GM18951 (cell line): ENCODE measurements around the gene TBC1D13.
"Not testable (repeated sequence)": the region's sequence is repeated elsewhere in the genome, so short reads cannot be mapped to it uniquely, and the experiment has no call there.

Source experiments
- POLR2A ChIP-seq: IDR thresholded peaks from 4 replicates; pipeline ENCODE4 v1.6.1; 2011; ENCODE audit warnings: mild to moderate bottlenecking; ENCODE audit not compliant: insufficient read length, insufficient read depth; ENCODE audit errors: extremely low read depth
- in situ Hi-C: fragments of 300-500 bp; cut with MboI; formaldehyde crosslinking; loops from one replicate; pipeline ENCODE4 v1.12.0; 2022; ENCODE audit warnings: low sequenced_read_pairs, mixed read lengths, inconsistent platforms; ENCODE audit not compliant: unreplicated experiment

TBC1D13 gene

DNA sequence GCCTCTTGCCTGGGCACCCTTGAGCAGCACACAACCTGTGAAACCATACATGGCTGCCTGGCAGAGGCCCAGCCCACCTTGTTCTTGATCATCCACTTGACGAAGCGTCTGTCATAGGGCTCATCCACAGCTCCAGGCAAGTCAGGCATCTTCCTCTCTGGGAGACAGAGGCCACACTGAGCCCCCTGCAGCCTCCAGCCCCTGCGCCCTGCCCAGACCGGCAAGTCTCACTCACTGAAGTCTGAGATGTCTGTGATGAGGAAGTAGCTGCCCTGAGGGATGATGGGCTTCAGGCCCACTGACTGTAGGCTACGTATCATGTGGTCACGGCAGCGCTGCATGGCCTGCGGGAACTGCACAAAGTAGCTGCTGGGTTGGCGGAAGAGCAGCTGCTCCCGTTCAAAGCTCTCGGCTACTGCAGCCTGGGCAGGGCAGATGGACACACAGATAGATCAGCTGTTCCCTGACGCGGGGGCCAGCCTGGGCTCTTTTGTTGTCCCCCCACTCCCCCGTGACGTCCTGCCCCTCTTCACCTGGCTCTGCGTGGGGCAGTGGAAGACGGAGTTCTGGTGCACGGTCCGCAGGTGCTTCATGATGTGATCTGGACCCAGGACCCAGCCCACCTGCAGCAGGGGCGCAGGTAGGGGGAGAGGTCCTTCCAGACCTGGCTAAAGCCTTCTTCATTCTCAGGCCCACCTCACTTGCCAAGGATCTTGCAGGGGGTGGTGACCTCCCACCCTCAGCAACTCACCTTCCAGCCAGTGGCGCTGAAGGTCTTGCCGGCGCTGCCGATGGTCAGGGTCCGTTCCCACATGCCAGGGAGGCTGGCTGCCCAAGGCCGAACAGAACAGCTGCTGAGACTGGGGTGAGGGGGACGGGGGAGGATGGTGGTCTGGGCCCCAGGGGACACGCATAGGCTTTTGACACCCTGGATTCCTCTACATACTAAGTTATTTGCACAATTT lies 48.5 kb downstream of the TBC1D13 start:
- in situ Hi-C loops, result no loop called here
- no peak for TF ChIP-seq POLR2A

GRCh38 chr9:128836509-128837145 lies 49.6 kb downstream of the TBC1D13 start:
- in situ Hi-C loops, result no loop called here
- TF ChIP-seq POLR2A, result no peak

DNA sequence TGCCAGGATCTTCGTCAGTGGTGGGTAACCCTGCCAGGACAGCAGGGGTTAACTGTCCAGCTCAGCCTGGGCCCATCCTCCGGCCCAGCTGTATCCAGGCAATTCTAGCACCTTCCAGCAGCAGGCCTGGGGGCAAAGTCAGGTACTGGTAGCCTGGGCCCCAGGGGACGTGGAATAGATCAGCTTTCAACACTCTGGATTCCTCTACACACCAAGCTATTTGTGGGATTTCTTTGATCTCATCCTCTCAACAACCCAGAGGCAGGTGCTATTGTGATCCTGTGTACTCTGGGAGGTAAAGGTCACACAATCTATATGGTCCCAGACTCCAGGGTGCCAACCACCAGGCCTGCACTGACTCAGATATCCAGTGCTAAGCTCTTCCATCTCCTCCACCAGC lies 51.3 kb downstream of the TBC1D13 start:
- TF ChIP-seq POLR2A, result no peak
- in situ Hi-C loops, result no loop called here

- in situ Hi-C loops, result no loop called here
Measured at GRCh38 chr9:128840524-128840923, 53.5 kb downstream of the TBC1D13 start.

GRCh38 chr9:128841694-128842492 lies 54.8 kb downstream of the TBC1D13 start:
- no peak for TF ChIP-seq POLR2A
- in situ Hi-C loops, result no loop called here

More at GRCh38 chr9:128840524-128840923, 53.5 kb downstream of the TBC1D13 start:
- TF ChIP-seq POLR2A, result no peak

DNA sequence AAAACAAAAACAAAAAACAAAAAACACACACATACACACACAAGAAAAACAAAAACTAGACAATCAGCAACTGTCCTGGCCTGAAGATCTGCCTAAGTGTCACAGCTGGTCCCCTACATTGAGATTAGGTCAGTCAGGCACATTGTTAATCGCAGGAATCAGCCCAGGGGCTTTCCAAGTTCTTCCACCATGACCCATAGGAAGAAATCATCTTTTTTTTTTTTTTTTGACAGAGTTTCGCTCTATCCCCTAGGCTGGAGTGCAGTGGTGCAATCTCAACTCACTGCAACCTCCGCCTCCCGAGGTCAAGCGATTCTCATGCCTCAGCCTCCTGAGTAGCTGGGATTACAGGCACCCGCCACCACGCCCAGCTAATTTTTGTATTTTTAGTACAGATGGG lies 56.1 kb downstream of the TBC1D13 start:
- in situ Hi-C loops, result not testable (repeated sequence)

GRCh38 chr9:128845186-128845931 lies 58.3 kb downstream of the TBC1D13 start:
- TF ChIP-seq POLR2A, result no peak
- in situ Hi-C loops, result no loop called here

DNA sequence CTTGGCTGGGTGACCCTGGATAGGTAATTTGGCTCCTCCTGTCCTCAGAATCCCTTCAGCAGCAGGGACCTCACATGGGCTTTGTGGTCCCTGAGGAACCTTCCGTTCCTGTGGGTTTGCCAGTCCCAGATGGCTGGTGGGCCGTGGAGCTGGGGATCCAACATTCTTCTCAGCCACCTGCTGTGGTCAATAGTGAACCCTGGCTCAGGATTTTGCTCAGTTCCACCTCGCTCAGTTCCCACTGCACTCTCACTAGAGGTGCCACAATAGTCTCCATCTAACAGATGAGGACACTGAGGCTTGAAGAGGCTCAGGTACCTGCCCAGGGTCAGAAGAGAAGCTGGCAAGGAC lies 59.6 kb downstream of the TBC1D13 start:
- TF ChIP-seq POLR2A, result no peak
- in situ Hi-C loops, result no loop called here

- in situ Hi-C loops, result no loop called here
- no peak for TF ChIP-seq POLR2A
Measured at GRCh38 chr9:128847803-128848202, 60.8 kb downstream of the TBC1D13 start.

DNA sequence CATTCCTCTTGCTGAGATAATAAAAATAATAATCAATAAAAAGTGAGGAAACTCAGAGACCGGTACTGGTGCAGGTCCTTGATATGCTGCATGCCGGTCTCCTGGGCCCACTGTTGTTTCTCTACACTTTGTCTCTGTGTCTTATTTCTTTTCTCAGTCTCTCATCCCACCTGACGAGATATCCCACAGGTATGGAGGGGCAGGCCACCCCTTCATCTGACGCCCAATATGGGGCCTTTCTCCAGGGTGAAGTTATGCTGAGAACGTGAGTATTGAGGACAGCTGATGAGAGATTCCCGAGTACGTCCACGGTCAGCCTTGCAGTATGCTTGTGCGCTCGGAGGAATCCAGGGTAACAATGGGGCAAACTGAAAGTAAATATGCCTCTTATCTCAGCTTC lies 64.0 kb downstream of the TBC1D13 start:
- in situ Hi-C loops, result not testable (repeated sequence)

GRCh38 chr9:128851779-128852600 lies 64.9 kb downstream of the TBC1D13 start:
- in situ Hi-C loops, result not testable (repeated sequence)

DNA sequence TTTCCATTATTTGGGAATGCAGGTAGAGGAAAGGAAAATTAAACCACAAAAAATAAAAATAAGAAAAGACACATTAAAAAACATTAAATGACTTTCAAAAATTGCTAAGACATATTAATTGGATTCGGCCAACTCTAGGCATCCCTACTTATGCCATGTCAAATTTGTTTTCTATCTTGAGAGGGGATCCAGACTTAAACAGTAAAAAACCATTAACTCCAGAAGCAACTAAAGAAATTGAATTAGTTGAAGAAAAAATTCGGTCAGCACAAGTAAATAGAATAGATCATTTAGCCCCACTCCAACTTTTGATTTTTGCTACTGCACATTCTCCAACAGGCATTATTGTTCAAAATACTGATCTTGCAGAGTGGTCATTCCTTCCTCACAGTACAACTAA lies 65.6 kb downstream of the TBC1D13 start:
- in situ Hi-C loops, result not testable (repeated sequence)

- in situ Hi-C loops, result not testable (repeated sequence)
Measured at GRCh38 chr9:128854454-128854853, 67.4 kb downstream of the TBC1D13 start.

DNA sequence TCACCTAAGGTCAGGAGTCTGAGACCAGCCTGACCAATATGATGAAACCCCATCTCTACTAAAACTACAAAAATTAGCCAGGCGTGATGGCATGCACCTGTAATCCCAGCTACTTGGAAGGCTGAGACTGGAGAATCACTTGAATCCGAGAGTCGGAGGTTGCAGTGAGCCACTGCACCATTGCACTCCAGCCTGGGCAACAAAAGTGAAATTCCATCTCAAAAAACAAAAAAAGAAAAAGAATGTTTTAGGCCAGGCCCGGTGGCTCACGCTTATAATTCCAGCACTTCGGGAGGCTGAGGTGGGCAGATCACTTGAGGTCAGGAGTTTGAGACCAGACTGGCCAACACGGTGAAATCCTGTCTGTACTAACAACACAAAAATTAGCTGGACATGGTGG lies 71.4 kb downstream of the TBC1D13 start:
- in situ Hi-C loops, result not testable (repeated sequence)
